Tibial nerve (tissue), 4 donors: ENCODE data around the gene HEATR9. TPM values are rescaled to one million over a fixed set of nuclear protein-coding genes. Genes with fewer than 3 reads are reported as not detected.
A peak's percentile ranks its signal among the peaks of the same experiment; 100 is the strongest.

Experiments used
- DNase-seq, 2 donors: peaks; one replicate each; pipeline ENCODE4 v3.0.0-alpha.2; 2019; ENCODE audit warnings: low spot score in 2 of 2
- H3K27ac ChIP-seq, 4 donors: fragments of 200-600 bp; sonication (generic) in 3 of 4; one replicate each; pipeline ENCODE4 v1.5.1; 2017 to 2019; ENCODE audit warnings: mild to moderate bottlenecking in 1 of 4
- H3K27me3 ChIP-seq, 2 donors: fragments of 200-600 bp; sonication (generic) in 1 of 2; one replicate each; pipeline versions ENCODE4 v1.5.1 to v1.6.0; 2017 to 2019
- H3K36me3 ChIP-seq, 3 donors: fragments of 200-600 bp; sonication (generic); one replicate each; pipeline ENCODE4 v1.5.1; 2018 to 2019
- H3K4me1 ChIP-seq, 4 donors: fragments of 200-600 bp; sonication (generic) in 3 of 4; one replicate each; pipeline ENCODE4 v1.5.1; 2017 to 2019
- H3K4me3 ChIP-seq, 4 donors: fragments of 200-600 bp; sonication (generic) in 3 of 4; one replicate each; pipeline ENCODE4 v1.5.1; 2017 to 2019; ENCODE audit warnings: mild to moderate bottlenecking in 1 of 4, moderate library complexity in 1 of 4
- H3K9me3 ChIP-seq, 4 donors: fragments of 200-600 bp; sonication (generic) in 3 of 4; one replicate each; pipeline ENCODE4 v1.5.1; 2017 to 2019
- EP300 ChIP-seq, 2 donors: sonication (generic); formaldehyde crosslinking; IDR thresholded peaks; one replicate each; pipeline ENCODE4 v1.6.1; 2017; ENCODE audit warnings: antibody characterized with exemption in 2 of 2, mild to moderate bottlenecking in 1 of 2
- POLR2A ChIP-seq, 2 donors: fragments of 450-650 bp; IDR thresholded peaks; one replicate each; pipeline ENCODE4 v1.6.1; 2017; ENCODE audit warnings: antibody characterized with exemption in 2 of 2, mild to moderate bottlenecking in 2 of 2, moderate library complexity in 2 of 2
- WGBS, 2 donors: methylation state at CpG; one replicate each; pipeline ENCODE4 v1.1.5; 2018; 5-methylcytosine and 5-hydroxymethylcytosine counted together
- total RNA-seq, 4 donors: library from RNA; depleted of rRNA; stranded (reverse); fragments of >200 nt; gene quantifications; one replicate each; pipeline ENCODE4 v1.1.0, GENCODE V29; 2016
- TF ChIP-seq, protein P1 (sequence below), 5 experiments: fragments of 200-600 bp in 3 of 5; fragments of 450-650 bp in 2 of 5; sonication (generic) in 3 of 5; IDR thresholded peaks; one replicate each; pipeline ENCODE4 v1.5.1; 2016 to 2019; ENCODE audit warnings: antibody characterized with exemption in 5 of 5, mild to moderate bottlenecking in 3 of 5, moderate library complexity in 2 of 5

HEATR9 gene
- total RNA-seq, 4 donors from 2014 or later = not detected

GRCh38 chr17:35877345-35878029 is 8.8 kb upstream of the HEATR9 start:
- Histone ChIP-seq H3K36me3 (no peaks in the 10 kb centered on the region), H3K9me3 (no peaks in the 10 kb centered on the region), H3K27ac (no peak overlapping the region), H3K4me3 (no peak overlapping the region), H3K4me1 (no peaks in the 10 kb centered on the region), H3K27me3 (no peaks in the 10 kb centered on the region)
- DNase-seq = no peak
- TF ChIP-seq POLR2A (IDR thresholded peaks at IDR 0.05) (no peak), EP300 (IDR thresholded peaks at IDR 0.05) (no peak)
- TF ChIP-seq, protein P1, sequence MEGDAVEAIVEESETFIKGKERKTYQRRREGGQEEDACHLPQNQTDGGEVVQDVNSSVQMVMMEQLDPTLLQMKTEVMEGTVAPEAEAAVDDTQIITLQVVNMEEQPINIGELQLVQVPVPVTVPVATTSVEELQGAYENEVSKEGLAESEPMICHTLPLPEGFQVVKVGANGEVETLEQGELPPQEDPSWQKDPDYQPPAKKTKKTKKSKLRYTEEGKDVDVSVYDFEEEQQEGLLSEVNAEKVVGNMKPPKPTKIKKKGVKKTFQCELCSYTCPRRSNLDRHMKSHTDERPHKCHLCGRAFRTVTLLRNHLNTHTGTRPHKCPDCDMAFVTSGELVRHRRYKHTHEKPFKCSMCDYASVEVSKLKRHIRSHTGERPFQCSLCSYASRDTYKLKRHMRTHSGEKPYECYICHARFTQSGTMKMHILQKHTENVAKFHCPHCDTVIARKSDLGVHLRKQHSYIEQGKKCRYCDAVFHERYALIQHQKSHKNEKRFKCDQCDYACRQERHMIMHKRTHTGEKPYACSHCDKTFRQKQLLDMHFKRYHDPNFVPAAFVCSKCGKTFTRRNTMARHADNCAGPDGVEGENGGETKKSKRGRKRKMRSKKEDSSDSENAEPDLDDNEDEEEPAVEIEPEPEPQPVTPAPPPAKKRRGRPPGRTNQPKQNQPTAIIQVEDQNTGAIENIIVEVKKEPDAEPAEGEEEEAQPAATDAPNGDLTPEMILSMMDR (IDR thresholded peaks at IDR 0.05) = no peak

GRCh38 chr17:35876534-35876933 is 7.8 kb upstream of the HEATR9 start:
- Histone ChIP-seq H3K4me1 (no peaks in the 10 kb centered on the region), H3K9me3 (no peaks in the 10 kb centered on the region), H3K36me3 (no peaks in the 10 kb centered on the region), H3K27me3 (no peaks in the 10 kb centered on the region), H3K27ac (peak overlapping the region in 1 of 4 donors; percentile 2), H3K4me3 (no peak overlapping the region)
- no peak for TF ChIP-seq POLR2A (IDR thresholded peaks at IDR 0.05)
- TF ChIP-seq, protein P1 (IDR thresholded peaks at IDR 0.05) = no peak
- no peak for TF ChIP-seq EP300 (IDR thresholded peaks at IDR 0.05)
- WGBS, 2 donors = 62 to 71% methylated on average over 3 of the region's 3 CpGs
- DNase-seq = no peak

DNA sequence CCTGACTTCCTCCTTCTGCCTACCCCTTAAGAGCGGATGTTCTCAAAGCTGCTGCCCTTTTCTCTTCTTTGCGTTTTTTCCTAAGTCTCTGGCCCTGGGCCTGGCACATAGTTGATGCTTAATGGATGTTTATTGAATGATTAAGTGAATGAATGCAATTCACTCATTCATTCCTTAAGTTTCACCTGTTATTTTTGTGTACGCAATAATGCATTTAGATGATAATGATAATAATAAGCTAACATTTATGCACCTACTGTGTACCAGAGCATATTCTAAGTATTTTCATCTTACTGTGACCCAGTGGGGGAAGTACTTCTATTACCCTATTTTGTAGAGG is 7.1 kb upstream of the HEATR9 start:
- no peaks in the 10 kb centered on the region for H3K27me3 ChIP-seq
- no peaks in the 10 kb centered on the region for H3K36me3 ChIP-seq
- WGBS, 2 donors = 66 to 71% methylated on average over 3 of the region's 3 CpGs
- no peaks in the 10 kb centered on the region for H3K4me1 ChIP-seq
- no peak overlapping the region for H3K4me3 ChIP-seq
- H3K9me3 ChIP-seq = no peaks in the 10 kb centered on the region
- DNase-seq = no peak
- TF ChIP-seq, protein P1 (IDR thresholded peaks at IDR 0.05) = no peak
- TF ChIP-seq POLR2A (IDR thresholded peaks at IDR 0.05) (no peak), EP300 (IDR thresholded peaks at IDR 0.05) (no peak)
- H3K27ac ChIP-seq = peak overlapping the region in 1 of 4 donors; percentile 2

GRCh38 chr17:35875072-35875799 is 6.5 kb upstream of the HEATR9 start:
- TF ChIP-seq, protein P1 (IDR thresholded peaks at IDR 0.05) = no peak
- TF ChIP-seq EP300 (IDR thresholded peaks at IDR 0.05) = no peak
- no peaks in the 10 kb centered on the region for H3K27me3 ChIP-seq

GRCh38 chr17:35872196-35872980 is 3.7 kb upstream of the HEATR9 start:
- no peaks in the 10 kb centered on the region for H3K36me3 ChIP-seq
- no peaks in the 10 kb centered on the region for H3K4me1 ChIP-seq
- no peak overlapping the region for H3K27ac ChIP-seq
- H3K4me3 ChIP-seq = no peak overlapping the region
- DNase-seq = no peak
- H3K9me3 ChIP-seq = no peaks in the 10 kb centered on the region
- TF ChIP-seq POLR2A (IDR thresholded peaks at IDR 0.05) (no peak), EP300 (IDR thresholded peaks at IDR 0.05) (no peak)
- TF ChIP-seq, protein P1 (IDR thresholded peaks at IDR 0.05) = no peak
- WGBS, 2 donors = 94% methylated on average over 12 of the region's 12 CpGs
- no peaks in the 10 kb centered on the region for H3K27me3 ChIP-seq

More at GRCh38 chr17:35875072-35875799, 6.5 kb upstream of the HEATR9 start:
- Histone ChIP-seq H3K4me3 (no peak overlapping the region), H3K4me1 (no peaks in the 10 kb centered on the region), H3K27ac (no peak overlapping the region), H3K9me3 (no peaks in the 10 kb centered on the region), H3K36me3 (no peaks in the 10 kb centered on the region)
- 42 to 48% methylated on average over 5 of the region's 5 CpGs for WGBS, 2 donors
- DNase-seq = no peak
